ENCODE data around the gene KRT25.

- TF ChIP-seq CTCF (IDR thresholded peaks at IDR 0.05; ENCODE audit: low read depth, low read length, poor library complexity, severe bottlenecking) (no peak), EZH2phosphoT487 (IDR thresholded peaks at IDR 0.05; ENCODE audit: borderline replicate concordance, low read length) (no peak)
Observed at GRCh38 chr17:40801157-40801556, 46.0 kb upstream of the KRT25 start.
